OCI-LY1 (cell line): ENCODE measurements around the gene SLC39A11.

Experiments
- EZH2 ChIP-seq: fragments of 200-600 bp; sonication (generic), shearing (Covaris generic); IDR thresholded peaks from 2 replicates; pipeline ENCODE4 v1.8.0; 2017; ENCODE audit warnings: borderline replicate concordance, mixed run types, mild to moderate bottlenecking, antibody characterized with exemption, low read length, moderate library complexity, mixed read lengths
- TF ChIP-seq, protein P1 (sequence below): fragments of 200-600 bp; sonication (generic), shearing (Covaris generic); IDR thresholded peaks from 2 replicates; pipeline ENCODE4 v1.5.1; 2017; ENCODE audit warnings: mild to moderate bottlenecking, antibody characterized with exemption, low read length, moderate library complexity, mixed read lengths

DNA sequence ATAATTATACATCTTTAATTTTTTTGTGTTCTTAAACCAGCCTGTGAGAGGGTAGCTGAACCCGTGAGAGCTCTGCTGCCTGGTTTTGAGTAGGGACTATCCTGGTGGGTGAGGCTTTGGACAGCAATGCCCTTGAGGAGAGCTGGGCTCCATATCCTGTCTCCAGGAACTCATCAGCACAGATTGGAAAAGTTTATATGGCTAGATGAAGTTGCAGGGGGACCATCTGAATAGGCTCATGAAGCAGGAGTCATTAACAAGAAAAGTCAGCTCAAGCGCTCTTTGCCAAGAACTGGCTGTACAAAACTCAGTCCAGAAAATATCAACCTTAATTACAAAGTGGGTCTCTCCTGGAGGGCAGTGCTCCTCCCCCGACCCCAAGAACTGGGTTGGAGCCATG is 38.5 kb upstream of the SLC39A11 start:
- TF ChIP-seq, protein P1, sequence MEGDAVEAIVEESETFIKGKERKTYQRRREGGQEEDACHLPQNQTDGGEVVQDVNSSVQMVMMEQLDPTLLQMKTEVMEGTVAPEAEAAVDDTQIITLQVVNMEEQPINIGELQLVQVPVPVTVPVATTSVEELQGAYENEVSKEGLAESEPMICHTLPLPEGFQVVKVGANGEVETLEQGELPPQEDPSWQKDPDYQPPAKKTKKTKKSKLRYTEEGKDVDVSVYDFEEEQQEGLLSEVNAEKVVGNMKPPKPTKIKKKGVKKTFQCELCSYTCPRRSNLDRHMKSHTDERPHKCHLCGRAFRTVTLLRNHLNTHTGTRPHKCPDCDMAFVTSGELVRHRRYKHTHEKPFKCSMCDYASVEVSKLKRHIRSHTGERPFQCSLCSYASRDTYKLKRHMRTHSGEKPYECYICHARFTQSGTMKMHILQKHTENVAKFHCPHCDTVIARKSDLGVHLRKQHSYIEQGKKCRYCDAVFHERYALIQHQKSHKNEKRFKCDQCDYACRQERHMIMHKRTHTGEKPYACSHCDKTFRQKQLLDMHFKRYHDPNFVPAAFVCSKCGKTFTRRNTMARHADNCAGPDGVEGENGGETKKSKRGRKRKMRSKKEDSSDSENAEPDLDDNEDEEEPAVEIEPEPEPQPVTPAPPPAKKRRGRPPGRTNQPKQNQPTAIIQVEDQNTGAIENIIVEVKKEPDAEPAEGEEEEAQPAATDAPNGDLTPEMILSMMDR, result no peak
- no peak for TF ChIP-seq EZH2
